NCI-H2081 treated with DMSO at 0.1 percent for 48 hours (cell line): ENCODE results near the gene DERL3.

Experiments used
- DNase-seq: peaks from one replicate; lab custom pipeline; 2025; lab: John Stamatoyannopoulos, UW

The DERL3 gene

DNA sequence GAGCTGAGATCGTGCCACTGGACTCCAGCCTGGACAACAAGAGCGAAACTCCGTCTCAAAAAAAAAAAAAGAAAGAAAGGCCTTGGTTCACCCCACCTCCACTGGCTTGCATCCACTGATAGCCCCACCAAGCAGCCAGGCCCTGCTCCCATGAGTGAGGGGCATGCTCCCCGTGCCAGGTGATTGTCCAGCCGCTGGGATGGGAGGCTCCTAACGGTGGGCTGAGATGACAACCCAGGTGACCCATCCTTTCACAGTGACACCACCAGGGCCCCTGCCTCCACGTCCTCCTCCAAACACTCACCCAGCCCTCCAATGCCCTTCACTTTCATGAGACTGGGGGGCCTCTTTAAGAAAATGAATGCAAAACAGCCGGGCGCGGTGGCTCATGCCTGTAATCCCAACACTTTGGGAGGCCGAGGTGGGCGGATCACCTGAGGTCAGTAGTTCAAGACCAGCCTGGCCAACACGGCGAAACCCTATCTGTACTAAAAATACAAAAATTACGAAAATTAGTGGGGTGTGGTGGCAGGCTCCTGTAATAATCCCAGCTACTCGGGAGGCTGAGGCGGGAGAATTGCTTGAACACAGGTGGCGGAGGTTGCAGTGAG is 8.6 kb upstream of the DERL3 start:
- DNase-seq = no peak

DNA sequence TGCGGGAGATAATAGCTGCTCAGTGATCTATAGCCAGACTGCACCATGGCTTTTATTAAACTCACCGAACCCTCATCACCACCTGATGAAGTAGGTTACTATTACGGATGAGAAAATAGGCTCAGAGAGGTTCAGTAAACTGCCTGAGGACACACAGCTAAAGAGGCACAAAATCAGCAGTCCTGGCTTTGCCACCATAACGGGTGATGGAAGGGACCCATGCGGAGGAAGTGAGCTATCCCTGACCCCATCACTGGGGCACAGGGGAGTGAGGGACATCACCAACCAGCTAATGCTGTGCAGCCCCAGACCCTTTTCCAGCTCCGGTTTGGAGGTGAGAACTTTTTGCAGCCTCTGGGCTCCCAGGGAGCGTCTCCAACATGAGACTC is 7.3 kb upstream of the DERL3 start:
- DNase-seq = no peak

DNA sequence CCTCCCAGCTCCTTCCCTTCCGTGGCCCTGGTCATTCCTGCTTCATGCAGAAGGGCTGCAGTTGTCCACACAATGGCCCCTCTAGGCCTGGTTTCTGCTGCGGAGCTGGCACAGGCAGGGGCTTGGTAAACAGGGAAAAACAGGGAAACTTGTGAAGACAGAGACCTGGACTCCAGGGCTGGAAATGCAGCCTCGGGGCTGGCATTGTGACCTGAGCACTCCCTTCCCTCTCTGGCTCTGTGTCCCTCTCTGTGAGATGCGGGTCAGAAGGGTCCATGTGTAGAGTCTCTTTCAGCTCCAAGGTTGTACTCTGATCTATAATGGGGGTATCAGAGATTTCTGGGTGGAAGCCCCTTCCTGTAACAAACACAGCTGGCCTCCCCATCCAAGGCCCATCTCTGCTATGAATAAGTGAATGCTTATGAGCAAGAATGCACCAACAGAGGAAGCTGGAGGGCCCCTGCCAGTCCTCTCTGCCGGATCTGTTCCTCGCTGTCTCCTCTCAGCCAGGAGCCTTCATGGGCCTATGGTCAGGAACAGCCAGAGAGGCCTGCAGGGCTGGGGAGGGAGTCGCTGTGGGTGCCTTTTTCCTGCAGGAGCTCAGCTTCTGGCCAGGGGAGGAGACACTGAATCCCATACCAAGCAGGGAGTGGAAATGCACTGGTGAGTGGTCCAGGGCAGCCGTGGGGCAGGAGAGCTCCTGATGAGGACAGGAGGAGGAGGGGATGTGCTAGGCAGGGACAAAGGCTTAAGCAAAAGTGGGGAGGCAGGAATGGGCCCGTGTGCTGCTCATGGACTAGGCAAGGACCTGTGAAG is 6.7 kb upstream of the DERL3 start:
- DNase-seq = no peak

DNA sequence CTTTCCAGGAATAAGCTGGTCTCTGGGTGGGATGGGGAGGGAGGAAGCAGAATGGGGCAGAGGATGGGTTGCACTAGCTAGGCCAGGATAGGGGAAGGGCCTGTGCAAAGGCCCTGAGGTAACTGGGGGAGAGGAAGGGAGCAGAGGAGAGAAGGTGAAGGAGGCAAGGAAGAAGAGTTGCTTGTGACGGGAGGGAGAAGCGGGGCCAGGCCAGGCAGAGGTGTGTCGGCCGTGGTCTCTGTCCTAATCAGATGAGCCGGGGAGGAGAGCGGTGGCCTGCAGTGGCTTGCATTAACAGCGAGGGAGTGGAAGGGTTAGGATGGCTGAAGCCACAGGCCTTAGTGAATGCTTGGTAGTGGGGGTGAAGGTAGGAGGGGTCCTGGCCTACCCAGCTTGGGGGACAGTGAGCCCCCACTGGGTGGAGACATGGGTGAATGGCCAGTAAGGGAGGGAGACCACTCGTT is 6.0 kb upstream of the DERL3 start:
- no peak for DNase-seq

DNA sequence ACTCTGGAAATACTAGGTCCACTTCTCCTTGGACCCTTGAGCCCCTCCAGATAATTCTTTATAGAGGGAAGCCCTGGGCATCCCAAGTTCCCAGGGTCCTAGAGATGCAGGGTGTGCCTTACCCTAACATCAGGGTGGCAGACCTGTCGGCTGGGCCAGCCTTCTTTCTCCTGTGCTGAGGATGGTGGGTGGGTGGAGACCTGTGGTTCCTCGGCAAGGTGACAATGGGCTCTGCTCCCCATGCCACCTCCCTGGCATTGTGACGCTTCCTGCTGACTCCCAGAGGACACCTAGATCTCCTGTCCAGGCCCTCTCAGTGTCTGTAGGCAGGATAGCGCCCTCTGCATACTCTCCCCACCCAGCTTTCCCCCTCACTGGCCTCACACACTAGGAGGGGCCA is 3.8 kb upstream of the DERL3 start:
- no peak for DNase-seq

DNA sequence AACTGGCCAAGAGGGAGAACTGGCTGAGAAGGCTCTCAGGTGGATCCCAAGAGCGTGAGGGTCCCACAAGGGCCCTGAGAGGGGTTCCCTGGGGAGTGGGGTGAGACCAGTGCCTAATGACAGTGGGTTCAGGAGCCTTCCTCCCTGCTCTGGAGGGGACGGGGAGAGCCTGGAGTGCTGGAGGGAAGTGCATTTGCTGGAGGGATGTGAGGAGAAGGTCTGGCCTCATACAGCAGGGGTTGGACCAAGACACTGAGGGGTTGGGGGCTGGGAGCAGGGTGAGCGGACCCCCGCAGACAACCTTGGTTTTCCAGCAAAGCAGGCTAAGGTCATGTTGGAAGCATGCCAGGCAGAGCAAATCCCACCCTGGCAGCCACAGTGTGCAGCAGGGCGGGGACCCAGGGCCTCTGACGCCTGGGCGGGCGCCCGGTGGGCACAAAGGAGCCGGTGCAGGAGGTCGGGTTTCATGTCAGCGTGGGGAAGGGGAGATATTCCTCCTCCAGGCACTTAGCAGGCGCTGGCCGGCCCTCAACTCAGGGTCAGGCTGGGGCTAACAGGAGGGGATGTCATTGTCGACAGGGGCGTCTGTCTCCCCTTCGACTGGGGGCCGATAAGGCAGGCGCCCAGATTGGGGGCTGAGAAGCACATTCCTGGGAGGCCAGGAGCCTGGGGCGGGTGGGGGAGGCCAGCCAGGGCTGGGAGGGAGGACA is 3.1 kb upstream of the DERL3 start:
- DNase-seq = no peak

DNA sequence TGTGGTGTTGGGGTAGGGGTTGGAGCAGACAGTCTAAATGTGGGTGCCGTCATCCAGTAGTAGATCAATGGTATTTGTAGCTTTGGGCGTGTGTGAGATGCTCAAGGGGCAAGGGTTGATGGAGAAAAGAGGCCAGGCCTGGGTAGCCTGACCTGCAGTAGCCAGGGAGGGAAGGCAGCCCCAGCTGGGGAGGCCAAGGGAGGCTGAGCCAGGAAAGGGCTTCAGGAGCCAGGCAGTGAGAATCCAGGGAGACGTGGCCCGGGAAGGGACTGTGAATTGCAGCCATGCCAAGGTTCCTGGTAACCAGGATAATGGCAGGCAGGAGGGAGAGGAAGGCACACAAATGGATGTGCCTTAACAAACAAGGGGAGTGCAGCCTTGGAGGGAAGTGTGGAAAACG is 2.5 kb upstream of the DERL3 start:
- DNase-seq = no peak

DNA sequence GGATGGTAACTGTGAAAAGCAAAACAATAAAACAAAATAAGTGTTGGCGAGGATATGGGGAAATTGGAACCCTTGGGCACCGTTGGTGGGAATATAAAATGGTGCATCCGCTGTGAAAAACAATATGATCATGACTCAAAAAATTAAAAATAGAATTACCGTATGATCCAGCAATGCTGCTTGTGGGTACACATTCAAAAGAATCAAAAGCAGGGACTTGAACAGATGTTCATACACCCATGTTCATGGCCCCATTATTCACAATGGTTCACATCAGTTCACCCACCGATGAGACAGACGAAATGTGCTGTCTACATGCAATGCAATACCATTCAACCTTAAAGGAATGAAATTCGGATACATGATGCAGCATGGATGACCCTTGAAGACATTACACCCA is 1.2 kb upstream of the DERL3 start:
- no peak for DNase-seq

DNA sequence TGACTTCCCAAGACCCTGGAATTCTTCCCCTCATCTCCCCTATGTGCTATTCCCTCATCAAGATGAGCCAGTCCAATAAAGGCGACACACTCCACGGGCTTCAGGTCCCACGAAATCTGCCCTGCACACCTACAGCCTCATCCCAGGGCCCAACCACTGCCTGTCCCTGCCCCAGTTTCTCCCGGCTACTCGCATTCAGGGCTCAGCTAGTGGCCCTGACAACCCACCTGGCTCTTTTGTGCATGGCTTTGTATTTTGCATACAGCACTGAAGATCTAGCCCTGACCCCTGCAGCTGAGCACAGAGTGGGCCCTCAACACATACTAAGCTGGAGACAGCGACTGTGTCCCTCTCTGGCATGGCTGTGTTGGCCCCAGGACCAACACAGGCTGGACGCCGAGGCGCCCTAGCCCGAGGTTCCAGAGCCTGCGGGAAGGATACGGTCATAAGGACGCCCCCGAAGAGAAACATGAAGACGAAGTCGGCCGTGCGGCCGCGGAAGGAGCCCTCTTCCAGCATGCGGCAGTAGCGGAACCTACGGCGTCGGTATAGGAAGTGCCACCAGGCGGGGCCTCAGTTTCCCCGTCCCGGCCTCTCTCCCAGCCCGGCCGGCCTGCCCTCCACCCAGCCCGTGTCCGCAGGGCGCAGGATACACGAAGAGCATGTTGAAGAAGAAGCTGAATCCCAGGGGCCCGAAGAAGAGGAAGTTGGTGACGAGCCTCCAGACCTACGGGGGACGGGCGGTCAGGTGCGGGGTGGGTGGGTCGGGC is 710 bp downstream of the DERL3 start:
- DNase-seq = no peak

DNA sequence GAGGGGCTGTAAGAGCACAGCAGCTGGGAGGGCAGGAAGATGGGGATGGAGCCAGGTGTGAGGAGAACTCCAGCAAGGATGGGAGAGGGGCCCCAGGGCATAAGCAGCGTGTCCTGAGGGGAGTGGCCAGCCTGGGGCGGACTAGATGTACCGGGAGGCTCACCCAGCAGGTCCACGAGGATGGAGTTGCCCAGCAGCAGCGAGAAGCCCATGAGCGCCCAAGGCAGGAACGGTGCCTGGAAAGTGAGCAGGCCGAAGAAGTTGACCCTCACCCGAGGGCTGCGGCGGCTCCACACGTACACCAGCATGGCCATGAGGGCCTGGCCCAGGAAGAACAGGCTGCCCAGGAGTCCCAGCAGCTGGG is 1.3 kb downstream of the DERL3 start:
- DNase-seq = no peak

DNA sequence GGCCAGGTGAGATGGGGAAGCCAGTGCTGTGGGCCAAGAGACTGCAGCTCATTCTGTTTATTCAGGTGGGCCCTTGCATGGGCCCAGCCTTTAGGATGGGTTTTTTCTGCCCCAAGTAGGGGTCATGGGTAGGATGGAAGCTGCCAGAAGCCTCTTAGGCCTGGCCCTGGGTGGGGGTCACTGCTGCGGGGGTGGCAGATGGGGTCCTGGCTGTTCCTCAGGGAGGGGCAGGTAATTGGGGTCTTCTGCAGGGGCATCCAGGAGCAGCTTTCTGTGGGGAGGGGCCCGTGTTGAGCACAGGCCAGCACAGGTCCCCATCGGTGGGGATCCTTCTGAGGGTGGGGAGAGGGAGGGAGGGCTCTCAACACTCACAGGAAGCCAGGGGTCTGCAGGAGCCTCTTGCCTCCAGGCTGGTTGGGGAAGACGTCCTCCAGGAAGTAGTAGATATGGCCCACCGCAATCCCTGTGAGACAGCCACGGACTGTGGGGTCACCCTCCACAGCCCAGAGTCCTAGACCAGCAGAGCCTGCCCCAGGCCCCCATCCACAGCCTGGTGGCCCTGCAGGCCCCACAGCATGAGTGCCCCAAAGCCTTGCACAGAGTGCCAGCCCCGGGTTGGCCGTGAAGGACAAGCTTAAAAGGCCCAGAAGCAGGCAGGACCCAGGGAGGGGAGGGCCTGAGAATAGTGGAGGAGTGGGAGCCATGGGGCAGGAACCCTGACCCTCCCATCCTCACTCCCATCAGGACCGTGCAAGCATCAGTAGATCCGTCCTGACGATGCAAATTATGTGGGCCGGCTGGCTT is 1.9 kb downstream of the DERL3 start:
- DNase-seq = no peak

DNA sequence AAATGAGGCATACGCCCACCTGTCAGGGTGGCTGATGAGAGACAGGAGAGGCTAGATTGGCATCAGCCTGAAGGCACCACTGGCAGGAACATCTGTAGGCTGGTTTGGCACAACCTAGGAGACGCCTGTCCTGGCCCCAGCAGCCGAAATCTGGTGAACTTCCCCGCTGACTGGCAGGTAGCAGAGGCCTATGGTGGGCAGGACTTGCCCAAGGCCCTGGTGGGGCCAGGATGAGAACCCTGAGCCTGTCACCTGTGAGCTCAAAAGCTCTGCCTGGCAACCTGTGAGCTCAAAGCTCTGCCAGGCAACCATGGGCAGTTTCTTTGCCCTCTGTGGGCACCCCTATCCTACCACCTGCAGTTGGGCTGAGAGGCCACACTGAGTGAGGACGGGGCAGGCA is 2.5 kb downstream of the DERL3 start:
- DNase-seq = no peak

DNA sequence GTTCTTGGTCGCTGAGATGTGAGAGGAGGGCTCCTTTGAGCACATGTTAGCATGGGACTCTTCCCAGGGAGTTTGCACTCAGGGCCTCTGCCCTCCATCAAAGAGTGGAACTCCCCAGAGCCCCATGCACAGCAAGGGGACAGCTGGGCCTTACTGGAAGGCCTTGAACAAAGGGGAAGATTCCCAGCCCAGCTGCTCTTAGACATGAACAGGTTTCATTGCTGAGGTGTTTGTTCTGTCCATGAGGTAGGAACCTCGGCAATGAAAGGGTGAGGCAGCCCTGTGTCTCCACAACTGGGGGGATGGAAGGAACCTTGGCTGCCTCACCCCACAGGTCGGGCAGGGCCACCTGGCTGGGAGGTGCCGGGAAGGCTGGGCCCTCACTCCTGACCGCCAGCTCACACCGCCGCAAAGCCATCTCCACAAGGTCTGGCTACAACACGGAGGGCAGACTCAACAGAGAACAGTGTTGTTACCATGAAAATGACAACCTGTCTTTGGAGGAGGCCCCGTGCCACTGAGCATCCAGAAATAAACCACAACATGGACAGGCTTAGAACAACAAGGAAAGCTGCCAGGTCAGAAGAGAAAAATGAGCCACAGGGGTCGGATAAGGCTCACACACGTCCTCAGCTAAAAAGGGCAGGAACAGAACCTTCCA is 3.2 kb downstream of the DERL3 start:
- DNase-seq = no peak

DNA sequence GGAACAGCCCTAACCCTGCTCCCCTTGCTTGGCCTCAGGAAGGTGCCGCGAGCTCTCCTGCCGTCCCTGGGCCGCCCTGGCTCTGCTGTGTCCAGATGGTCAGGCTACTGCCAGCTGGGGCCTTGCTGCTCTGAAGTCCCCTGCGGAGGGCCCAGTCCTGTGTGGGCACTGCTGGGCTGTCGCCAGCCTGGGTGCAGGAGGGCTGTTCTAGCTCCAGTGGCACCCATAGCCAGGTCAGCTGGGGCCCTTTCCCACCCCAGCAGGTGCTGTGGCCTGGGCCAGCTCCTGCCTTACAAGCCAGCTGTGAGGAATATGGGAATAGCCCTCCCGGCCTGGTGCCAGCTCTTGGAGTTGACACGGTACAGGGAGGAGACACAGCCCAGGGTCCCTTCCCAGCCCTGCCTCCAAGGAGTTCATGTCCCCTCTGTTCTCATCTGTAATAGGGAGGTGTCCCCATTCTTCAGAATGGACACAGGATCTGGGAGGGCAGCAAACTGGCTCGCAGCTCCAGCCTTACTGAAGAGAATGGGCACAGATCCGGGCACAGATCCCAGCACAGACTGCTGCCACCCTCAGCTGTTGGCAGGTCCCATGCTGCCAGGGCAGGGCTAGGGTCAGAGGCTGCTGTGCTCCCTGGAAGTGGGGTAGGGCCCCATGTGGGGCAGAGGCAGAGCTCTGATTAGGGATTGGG is 3.9 kb downstream of the DERL3 start:
- no peak for DNase-seq

DNA sequence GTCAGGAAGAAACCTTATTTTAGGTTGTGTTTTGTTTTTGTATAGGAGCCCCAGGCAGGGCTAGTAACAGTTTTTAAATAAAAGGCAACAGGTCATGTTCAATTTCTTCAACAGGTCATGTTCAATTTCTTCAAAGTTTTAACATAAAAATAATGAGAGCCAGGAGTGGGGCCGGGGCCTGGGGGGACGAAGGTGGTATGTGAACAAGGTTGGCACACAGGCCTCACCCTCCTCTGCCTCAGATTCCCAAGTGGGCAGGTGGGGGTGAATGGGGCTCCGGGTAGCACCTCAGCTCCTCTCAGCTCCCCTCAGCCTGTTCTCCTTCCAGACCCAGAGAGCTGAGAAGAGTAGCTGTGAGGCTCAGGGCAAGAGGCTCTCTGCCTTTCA is 4.4 kb downstream of the DERL3 start:
- DNase-seq = no peak

DNA sequence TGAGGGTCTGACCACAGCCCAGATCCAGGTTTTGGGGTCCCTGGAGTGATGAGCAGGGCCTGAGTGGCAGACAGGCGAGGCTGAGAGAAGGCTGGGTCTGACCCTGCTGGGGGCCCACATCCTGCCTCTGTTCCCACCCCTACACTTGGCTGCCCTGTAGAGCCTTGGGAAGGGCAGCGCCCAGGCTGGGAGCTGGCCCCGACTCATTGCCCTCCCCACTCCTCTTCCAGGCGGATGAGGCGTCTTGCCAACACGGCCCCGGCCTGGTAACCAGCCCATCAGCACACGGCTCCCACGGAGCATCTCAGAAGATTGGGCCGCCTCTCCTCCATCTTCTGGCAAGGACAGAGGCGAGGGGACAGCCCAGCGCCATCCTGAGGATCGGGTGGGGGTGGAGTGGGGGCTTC is 4.9 kb downstream of the DERL3 start:
- no peak for DNase-seq

DNA sequence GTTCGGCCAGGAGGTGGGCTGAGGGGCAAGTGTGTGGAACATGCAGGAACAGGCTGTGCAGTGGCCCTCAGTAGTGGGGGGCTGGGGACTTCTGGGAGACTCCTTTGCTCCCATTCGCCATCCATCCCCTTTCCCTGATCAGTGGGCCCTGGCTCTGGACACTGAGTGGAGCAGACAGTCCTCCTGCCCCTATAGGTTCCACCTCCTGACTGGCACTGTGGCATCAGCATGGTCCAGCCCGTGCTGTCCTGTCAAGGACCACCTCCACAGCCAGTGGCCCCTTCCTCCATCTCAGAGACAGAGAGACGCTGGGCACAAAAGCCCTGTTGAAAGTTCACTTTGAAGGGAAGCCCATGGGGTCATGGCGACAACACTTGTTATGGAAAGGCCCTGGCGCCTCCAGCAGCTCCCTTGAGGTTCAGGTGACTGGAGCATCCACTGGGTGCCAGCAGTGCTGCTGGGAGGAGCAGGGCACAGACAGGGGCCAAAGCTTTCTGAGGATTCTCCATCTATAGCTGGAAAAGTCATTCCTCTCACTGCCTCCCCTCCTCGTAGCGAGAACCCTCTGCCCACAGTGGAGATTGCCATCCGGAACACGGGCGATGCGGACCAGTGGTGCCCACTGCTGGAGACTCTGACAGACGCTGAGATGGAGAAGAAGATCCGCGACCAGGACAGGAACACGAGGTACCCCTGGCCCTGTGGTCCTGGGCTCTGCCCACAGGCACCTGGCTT is 5.6 kb downstream of the DERL3 start:
- DNase-seq = no peak

DNA sequence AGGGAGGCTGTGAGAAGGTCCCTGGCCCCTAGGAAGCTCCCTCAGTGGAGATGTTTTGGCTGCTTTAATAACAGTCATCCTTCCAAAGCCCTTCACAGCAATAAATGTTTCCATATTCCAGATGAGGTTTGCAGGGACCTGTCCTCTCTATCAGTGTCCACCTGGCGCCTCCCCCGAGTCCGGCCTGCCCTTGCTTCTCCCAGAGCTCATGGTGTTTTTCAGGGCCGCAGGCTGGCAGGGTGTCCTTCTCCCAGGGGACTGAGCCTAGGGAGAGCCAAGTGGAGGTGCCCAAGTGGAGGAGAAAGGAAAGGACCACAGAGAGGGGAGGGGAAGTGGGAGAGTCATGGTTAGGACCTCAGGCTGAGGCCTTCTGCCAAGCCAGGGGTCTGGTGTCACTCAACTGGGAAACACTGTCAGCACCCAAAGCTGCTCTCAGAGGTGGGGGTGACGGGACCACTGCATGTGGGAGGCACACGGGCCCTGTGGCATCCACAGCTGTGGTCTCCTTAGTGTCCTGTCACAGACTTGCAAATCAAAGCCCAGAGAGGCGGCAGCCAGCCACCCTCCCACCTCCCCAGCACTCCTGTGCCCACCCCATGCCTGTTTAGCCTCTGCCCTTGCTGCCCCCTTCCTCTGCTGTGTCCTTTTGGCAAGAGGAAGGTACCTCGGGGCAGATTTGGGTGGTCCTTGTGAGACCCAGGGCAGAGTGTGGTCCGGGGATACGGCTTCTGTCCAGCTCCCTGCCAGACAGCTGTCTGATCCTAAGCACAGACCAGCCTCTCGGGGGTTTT is 6.4 kb downstream of the DERL3 start:
- DNase-seq = no peak

DNA sequence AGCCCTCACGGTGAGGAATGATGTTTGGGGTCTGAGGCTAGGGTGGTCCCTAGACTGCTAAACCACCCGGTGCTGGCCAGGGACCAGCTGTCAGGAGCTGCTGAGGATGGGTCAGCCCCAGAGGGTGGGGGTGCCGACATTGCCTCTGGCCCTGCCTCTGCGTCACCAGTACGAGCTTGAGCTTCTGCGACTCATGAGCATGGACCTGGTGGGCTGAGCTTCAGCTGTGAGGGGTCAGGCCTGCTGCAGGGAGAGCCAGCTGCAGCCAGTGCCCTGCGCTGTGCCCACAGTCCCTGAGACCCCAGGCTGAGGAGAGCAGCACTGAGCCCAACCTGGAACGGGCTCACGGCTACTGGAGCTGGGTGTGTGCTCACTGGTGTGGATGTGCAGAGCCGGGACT is 7.0 kb downstream of the DERL3 start:
- DNase-seq = no peak
